GM21528 (cell line): ENCODE measurements around the gene CRYBA2.

ENCODE experiments used
- ATAC-seq: cut with Tn5 transposase; IDR thresholded peaks from one replicate; pipeline ENCODE4 v1.9.1; 2021; ENCODE audit warnings: mild to moderate bottlenecking, moderate library complexity; ENCODE audit not compliant: unreplicated experiment, low FRiP score

The CRYBA2 gene

GRCh38 chr2:218999881-219000568 is 6.8 kb upstream of the CRYBA2 start:
- ATAC-seq = no peak

GRCh38 chr2:218999021-218999880 is 6.0 kb upstream of the CRYBA2 start:
- ATAC-seq = no peak

- ATAC-seq = no peak
These were observed 5.3 kb upstream of the CRYBA2 start for GRCh38 chr2:218998414-218999002.

GRCh38 chr2:218997731-218998130 is 4.5 kb upstream of the CRYBA2 start:
- ATAC-seq = no peak

DNA sequence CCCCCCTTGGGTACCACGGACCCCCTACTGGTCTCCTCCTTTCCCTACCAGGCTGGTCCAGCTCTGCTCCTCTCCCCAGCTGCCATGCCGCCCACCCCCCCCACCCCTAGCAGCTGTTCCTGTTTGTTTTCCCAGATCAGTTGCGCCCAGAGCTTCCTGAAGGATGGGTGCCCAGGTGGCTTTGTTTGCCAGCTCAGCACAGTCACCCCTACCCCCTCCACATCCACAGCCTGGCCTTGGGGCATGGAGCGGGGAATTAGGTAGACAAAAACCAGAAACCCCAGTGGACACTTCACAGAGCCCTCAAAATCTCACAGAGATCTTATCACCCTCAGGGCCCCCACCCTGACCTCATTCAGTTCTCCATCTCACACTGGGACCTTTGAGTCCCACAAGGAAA is 3.7 kb upstream of the CRYBA2 start:
- no peak for ATAC-seq

DNA sequence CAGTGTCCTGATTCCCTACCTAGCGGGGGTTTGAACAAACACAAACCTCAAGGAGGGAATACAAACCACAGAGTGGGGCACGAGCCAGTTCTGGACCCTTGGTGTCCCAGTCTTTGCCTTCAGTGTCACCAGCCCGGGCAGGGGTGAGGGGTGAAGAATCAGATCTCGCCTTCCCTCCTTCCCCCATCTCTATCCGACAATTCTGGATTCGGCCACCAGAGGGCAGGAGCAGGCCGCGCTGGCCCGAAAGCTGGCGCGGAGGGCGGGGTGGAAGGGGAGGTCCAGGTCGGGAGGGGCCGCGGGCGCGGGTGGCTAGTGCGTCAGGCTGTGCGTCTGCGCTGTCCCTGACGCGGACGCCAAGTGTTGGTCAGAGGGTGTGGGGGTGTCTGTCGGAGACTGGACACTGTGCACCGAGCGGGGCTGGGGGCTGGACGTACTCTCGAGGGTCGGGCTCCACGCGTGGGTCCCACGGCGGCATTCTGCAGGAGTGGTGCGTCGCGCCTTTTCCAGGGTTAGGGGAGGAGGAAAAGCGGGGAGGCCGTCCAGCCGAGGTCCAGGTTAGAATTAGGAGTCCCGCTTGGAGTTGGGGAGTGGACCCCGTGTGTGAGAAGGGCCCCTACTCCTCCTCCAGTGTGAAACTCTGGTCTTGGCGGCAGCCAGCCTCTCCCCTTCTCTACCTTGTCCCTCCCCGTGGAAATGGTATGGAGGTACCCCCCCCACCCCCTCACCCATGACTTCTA is 2.9 kb upstream of the CRYBA2 start:
- no peak for ATAC-seq

DNA sequence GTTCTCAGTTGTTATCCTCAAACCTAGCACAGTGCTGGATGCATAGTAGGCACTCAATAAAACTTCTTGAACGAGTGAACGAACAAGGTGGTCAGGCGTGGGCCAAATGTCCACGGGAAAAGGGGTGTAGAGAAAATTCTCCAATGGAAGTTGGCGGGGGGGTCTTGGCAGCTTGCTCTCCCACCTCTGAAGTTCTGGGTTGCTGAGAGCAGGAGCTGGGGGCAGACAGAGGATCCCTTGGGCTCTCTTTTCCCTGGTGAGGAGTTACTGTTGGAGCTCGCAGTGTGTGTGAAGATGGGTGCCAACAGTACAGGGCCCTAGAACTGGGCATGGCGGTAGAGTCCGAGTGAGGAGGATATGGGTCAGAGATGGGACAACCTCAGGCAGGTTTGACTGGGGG is 2.3 kb upstream of the CRYBA2 start:
- no peak for ATAC-seq

DNA sequence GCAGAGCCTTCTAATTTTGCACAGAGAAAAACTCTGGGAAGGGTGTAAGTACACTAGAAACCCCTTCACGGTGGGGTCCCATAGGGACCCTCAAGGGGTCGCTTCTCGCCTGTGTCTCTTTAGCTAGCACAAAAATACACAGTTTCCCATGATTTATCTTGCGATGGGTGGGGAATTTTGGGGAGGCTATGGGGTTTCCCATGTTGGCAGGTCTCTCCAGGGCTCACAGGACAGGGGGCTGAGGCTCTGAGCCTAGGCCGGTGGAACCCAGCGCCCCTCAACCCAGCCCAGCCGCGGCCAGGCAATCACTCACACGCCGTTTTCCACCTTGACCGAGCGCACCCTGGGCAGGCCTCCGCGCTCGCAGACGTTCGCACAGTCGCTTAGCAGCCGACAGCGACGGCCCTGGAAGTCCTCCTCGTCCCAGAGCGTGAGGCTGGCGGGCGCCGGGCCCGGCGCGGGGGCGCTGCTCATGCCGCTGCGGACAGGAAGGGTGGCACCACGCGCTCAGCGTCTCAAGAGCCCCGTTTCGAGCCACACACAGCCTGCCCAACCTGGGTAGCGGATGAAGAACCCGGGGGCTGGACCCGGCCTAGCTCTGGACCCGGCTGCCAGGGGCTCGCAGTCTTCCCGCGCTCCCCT is 398 bp downstream of the CRYBA2 start:
- no peak for ATAC-seq

DNA sequence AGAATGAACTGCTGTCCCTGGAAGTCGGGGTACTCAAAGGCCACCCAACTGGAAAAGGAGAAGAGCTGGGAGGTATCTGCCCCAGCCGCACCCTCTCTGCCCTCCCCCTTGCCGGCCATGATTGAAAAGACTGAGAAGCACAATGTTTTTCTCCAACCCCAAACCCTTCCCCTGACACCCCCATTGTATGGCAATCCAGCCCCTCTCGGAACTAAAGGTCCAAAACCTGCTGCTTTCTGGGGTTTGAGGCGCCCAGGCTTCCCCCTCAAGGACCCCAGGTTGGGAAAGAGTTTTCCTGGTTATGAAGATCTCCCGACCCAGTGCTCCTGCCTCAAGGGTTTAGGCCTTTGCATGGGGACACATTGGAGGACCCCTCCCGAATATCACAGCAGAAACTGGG is 1.0 kb downstream of the CRYBA2 start:
- ATAC-seq = no peak

DNA sequence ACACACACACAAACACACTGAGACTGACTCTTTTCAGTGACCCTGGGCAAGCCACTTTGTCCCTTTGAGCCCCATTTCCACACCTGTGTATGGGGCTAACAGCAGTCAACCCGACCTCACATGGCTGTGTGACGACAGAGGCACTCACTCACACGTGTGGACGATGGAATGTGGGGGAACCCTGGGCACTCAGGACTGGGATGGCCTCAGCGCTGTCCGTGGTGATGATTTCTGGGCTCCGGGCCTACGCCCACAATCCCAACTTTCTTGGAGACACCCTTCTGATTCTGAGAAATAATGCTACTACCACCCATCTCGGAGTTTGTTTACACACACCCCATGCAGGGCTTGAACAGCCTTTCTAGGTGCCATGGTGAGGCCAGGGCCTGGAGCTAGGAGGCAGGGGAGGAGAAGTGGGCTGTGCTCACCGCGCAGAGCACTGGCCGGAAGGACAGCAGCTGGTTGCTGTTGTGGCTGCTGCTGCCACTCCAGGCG is 1.5 kb downstream of the CRYBA2 start:
- ATAC-seq = no peak

DNA sequence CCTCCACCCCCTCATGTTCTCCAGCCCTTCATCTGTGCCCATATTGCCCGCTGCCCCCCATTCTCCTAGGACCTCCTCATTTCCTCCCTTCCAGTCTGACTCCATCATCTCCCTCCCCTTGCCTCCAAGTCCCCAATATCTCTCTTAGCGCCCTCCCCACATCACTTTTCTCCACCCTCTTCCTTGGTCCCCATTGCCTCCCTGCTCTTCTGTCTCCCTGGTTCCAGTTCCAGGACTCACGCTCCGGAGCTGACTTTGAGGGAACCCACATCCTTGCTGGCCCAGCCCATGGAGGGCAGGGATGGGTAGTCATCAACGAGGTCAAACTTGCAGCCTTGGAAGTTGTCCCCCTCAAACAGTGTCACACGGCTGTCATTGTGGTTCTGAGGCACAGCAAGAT is 2.6 kb downstream of the CRYBA2 start:
- ATAC-seq = no peak

DNA sequence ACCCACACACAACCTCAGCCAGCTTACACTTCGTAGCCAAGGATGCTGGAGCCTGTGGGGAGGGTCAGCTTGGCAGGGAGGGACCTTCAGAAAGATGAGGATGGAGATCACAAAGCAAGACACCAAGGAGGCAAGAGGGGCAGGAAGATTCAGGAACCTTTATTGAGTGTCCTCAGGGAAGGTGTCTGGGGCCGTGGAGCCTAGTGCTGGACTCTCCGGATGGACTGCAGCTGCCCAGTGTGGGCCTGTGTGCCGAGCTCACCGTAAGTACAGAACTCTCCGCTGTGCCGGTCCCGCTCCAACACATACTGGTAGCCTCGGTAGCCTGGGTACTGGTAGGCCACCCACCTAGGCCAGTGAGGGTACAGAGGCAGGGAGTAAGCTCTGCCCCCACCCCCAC is 3.2 kb downstream of the CRYBA2 start:
- no peak for ATAC-seq

DNA sequence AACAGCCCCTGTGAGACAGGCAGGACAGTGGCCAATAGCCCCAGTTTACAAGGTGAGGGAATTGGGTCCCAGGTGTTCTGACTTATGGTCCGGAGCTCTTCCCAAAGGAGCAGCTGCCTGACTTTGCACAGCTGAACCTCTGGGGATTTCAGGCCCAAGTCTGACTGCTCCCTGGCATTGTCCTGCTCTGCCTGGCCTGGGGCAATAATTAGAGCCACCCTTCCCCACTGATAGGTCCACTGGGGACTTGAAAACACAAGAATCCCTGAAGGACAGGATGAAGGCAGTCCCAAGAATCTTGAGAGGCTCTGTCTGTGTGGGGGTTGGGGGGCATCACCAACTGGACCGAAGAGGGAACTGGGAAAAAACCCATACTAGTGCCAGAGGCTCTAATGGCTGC is 4.6 kb downstream of the CRYBA2 start:
- no peak for ATAC-seq

DNA sequence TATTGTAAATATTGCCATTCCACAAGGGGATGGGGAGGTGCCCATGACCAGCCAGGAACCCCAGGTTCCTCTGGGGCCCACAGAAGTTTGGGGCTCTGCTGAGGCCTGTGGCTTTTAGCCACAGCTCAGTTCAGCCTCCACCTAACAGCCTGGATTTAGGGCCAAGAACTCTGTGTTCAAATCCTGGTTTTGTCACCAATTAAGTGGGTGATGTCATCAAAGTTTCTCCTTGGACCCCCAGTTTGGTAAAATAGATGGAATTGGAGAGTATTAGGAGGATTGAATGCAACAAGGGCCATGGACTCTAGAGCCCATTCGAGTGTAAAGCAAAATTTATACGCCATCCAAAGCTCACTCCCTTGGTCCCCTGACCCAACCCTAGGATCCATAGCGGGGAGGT is 5.1 kb downstream of the CRYBA2 start:
- no peak for ATAC-seq

- ATAC-seq = no peak
These were observed 7.0 kb downstream of the CRYBA2 start for GRCh38 chr2:218986148-218986761.

GRCh38 chr2:218985325-218986091 is 7.7 kb downstream of the CRYBA2 start:
- ATAC-seq = no peak

DNA sequence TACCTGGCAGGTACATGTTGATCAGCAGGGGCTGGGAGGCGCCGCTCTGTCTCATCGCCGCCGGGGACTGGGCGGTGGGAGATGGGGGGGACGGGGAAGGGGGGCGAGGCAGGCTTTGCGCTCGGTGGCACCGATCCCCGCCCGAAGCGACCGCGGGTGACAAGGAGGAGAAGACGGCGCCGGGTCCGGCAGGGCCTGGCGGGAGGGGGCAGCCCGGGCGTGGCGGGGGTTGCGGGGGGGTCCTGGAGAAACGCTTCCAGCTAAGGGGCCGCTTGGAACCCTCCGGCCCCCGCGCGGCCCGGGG is 8.2 kb downstream of the CRYBA2 start, which contains the start of gene FEV:
TSS of gene FEV (minus strand) at position 164 of the 304 bp plus-strand sequence. CDS start at position 55, 109 bp downstream.
- no peak for ATAC-seq

- no peak for ATAC-seq
These were observed 8.8 kb downstream of the CRYBA2 start for GRCh38 chr2:218984239-218985020.

DNA sequence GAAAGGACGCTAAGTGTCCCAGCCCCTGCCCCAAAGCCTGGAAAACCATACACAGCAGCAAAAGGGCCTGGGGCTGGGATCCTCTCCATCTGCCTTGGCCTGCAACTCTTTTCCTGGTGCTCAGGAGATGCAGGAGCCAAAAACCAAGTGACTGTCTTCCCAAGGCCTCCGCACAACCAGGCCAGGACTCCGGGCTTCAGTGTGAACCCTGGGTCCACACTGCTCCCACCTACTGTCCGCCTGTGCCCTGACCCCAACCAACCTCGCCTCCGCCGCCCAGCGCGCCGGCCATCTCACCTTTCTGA is 9.3 kb downstream of the CRYBA2 start:
- no peak for ATAC-seq
